Smooth muscle cell (in vitro differentiated cells): ENCODE data around the gene VKORC1. TPM values are rescaled to one million over a fixed set of nuclear protein-coding genes. Genes with fewer than 3 reads are reported as not detected.

Experiments used
- DNase-seq: peaks from one replicate; lab custom pipeline; 2025; ENCODE audit not compliant: unreplicated experiment; lab: John Stamatoyannopoulos, UW
- H2AFZ ChIP-seq: fragments of 200-600 bp; sonication (generic); 2 replicates; pipeline ENCODE4 v1.6.0; 2016; ENCODE audit warnings: antibody characterized with exemption, low read depth, mild to moderate bottlenecking
- H3F3A ChIP-seq: fragments of 200-600 bp; sonication (generic); 2 replicates; pipeline ENCODE4 v1.6.0; 2017; ENCODE audit warnings: antibody characterized with exemption, low read depth
- H3K27ac ChIP-seq: fragments of 200-600 bp; sonication (generic); 2 replicates; pipeline ENCODE4 v1.5.1; 2016; ENCODE audit warnings: low read depth, mild to moderate bottlenecking
- H3K27me3 ChIP-seq: fragments of 200-600 bp; sonication (generic); 2 replicates; pipeline ENCODE4 v1.6.1; 2016; ENCODE audit warnings: low read depth, mild to moderate bottlenecking
- H3K36me3 ChIP-seq: fragments of 200-600 bp; sonication (generic); 2 replicates; pipeline ENCODE4 v1.5.1; 2016; ENCODE audit warnings: low read depth
- H3K4me1 ChIP-seq: fragments of 200-600 bp; sonication (generic); 2 replicates; pipeline ENCODE4 v1.5.1; 2016; ENCODE audit warnings: low read depth
- H3K4me2 ChIP-seq: fragments of 200-600 bp; sonication (generic); 2 replicates; pipeline ENCODE4 v1.6.0; 2016; ENCODE audit warnings: mild to moderate bottlenecking
- H3K4me3 ChIP-seq: fragments of 200-600 bp; sonication (generic); 2 replicates; pipeline ENCODE4 v1.5.1; 2016; ENCODE audit warnings: mild to moderate bottlenecking
- H3K79me2 ChIP-seq: fragments of 200-600 bp; sonication (generic); 2 replicates; pipeline ENCODE4 v1.6.0; 2016; ENCODE audit warnings: low read depth, mild to moderate bottlenecking
- H3K9ac ChIP-seq: fragments of 200-600 bp; sonication (generic); 2 replicates; pipeline ENCODE4 v1.6.0; 2016; ENCODE audit warnings: low read depth
- H3K9me3 ChIP-seq: fragments of 200-600 bp; sonication (generic); replicated peaks from 2 replicates; pipeline ENCODE4 v1.5.1; 2016; ENCODE audit warnings: low read depth
- H4K20me1 ChIP-seq: fragments of 200-600 bp; sonication (generic); 2 replicates; pipeline ENCODE4 v1.6.0; 2016; ENCODE audit warnings: low read depth
- CTCF ChIP-seq: fragments of 200-600 bp; sonication (generic); IDR thresholded peaks from 2 replicates; pipeline ENCODE4 v1.5.1; 2017; ENCODE audit warnings: borderline replicate concordance, mild to moderate bottlenecking, antibody characterized with exemption; ENCODE audit not compliant: insufficient read depth, poor library complexity, severe bottlenecking
- WGBS: methylation state at CpG from one replicate; pipeline ENCODE4 v1.1.7; 2016; ENCODE audit warnings: low lambda C conversion rate; 5-methylcytosine and 5-hydroxymethylcytosine counted together
- polyA plus RNA-seq: library from polyadenylated mRNA; unstranded; fragments of >200 nt; fragmentation: Nextera tagmentation; extraction: Ambion mirVana; gene quantifications from 2 replicates; pipeline ENCODE4 v1.2.1, GENCODE V29; 2016
- total RNA-seq: library from RNA; depleted of rRNA; stranded (reverse); fragments of >200 nt; gene quantifications from 2 replicates; pipeline ENCODE4 v1.2.3, GENCODE V29; 2014

Gene VKORC1
- total and polyA plus RNA-seq, 2 experiments from 2014 or later = 253 to 394 TPM

GRCh38 chr16:31043898-31044481 lies 50.6 kb downstream of the VKORC1 start:
- H3K9ac ChIP-seq = no peak overlapping the region
- no peak for TF ChIP-seq CTCF
- WGBS = 93% methylated on average over 4 of the region's 4 CpGs
- H3K9me3 ChIP-seq = no peaks in the 10 kb centered on the region
- no peaks in the 10 kb centered on the region for H3K27me3 ChIP-seq
- no peak overlapping the region for H3K27ac ChIP-seq
- no peaks in the 10 kb centered on the region for H3F3A ChIP-seq
- no peaks in the 10 kb centered on the region for H3K36me3 ChIP-seq
- no peak overlapping the region for H2AFZ ChIP-seq
- H4K20me1 ChIP-seq = no peaks in the 10 kb centered on the region
- H3K4me1 ChIP-seq = no peaks in the 10 kb centered on the region
- no peak overlapping the region for H3K4me2 ChIP-seq
- H3K79me2 ChIP-seq = no peaks in the 10 kb centered on the region
- DNase-seq = no peak
- H3K4me3 ChIP-seq = no peak overlapping the region

GRCh38 chr16:31043352-31043751 lies 51.2 kb downstream of the VKORC1 start:
- TF ChIP-seq CTCF = no peak
- no peak for DNase-seq
- WGBS = 89% methylated on average over 1 of the region's 1 CpG
- no peak overlapping the region for H2AFZ ChIP-seq
- no peak overlapping the region for H3K9ac ChIP-seq
- H3K79me2 ChIP-seq = no peaks in the 10 kb centered on the region
- no peak overlapping the region for H3K4me2 ChIP-seq
- H3K27ac ChIP-seq = no peak overlapping the region
- no peaks in the 10 kb centered on the region for H3K36me3 ChIP-seq
- no peaks in the 10 kb centered on the region for H3K27me3 ChIP-seq
- no peak overlapping the region for H3K4me3 ChIP-seq
- no peaks in the 10 kb centered on the region for H3K9me3 ChIP-seq
- H3F3A ChIP-seq = no peaks in the 10 kb centered on the region
- H4K20me1 ChIP-seq = no peaks in the 10 kb centered on the region
- H3K4me1 ChIP-seq = no peaks in the 10 kb centered on the region

- no peaks in the 10 kb centered on the region for H3K9me3 ChIP-seq
- no peaks in the 10 kb centered on the region for H3F3A ChIP-seq
- H3K4me2 ChIP-seq = no peak overlapping the region
- no peak overlapping the region for H2AFZ ChIP-seq
- no peaks in the 10 kb centered on the region for H3K27me3 ChIP-seq
- 94% methylated on average over 10 of the region's 10 CpGs for WGBS
- H3K9ac ChIP-seq = no peak overlapping the region
- no peaks in the 10 kb centered on the region for H3K79me2 ChIP-seq
- DNase-seq = no peak
- H4K20me1 ChIP-seq = no peaks in the 10 kb centered on the region
- TF ChIP-seq CTCF = no peak
- no peak overlapping the region for H3K4me3 ChIP-seq
- no peak overlapping the region for H3K27ac ChIP-seq
- no peaks in the 10 kb centered on the region for H3K36me3 ChIP-seq
- no peaks in the 10 kb centered on the region for H3K4me1 ChIP-seq
Measured at GRCh38 chr16:31042866-31043265, 51.7 kb downstream of the VKORC1 start.

Other genes starting within 250 kb of the VKORC1 start
- 27.8 and 34.2 TPM in 2 replicates for gene BCL7C, start 200.7 kb downstream of the VKORC1 start, total RNA-seq
- gene BCL7C, start 200.7 kb downstream of the VKORC1 start, polyA plus RNA-seq = 68.1 and 76.1 TPM in 2 replicates
- 0.76 and 1.7 TPM in 2 replicates for gene CTF1, start 198.2 kb downstream of the VKORC1 start, total RNA-seq
- gene CTF1, start 198.2 kb downstream of the VKORC1 start, polyA plus RNA-seq = 8.1 and 8.2 TPM in 2 replicates
- 4.5 and 8.5 TPM in 2 replicates for gene FBXL19, start 171.2 kb downstream of the VKORC1 start, total RNA-seq
- gene FBXL19, start 171.2 kb downstream of the VKORC1 start, polyA plus RNA-seq = 1.3 and 1.6 TPM in 2 replicates
- gene ORAI3, start 145.7 kb downstream of the VKORC1 start, total RNA-seq = 33.7 and 34.9 TPM in 2 replicates
- 39.4 and 44.0 TPM in 2 replicates for gene ORAI3, start 145.7 kb downstream of the VKORC1 start, polyA plus RNA-seq
- gene SETD1A, start 137.0 kb downstream of the VKORC1 start, total RNA-seq = 1.9 and 2.9 TPM in 2 replicates
- gene SETD1A, start 137.0 kb downstream of the VKORC1 start, polyA plus RNA-seq = 1.2 and 3.3 TPM in 2 replicates
- gene HSD3B7, start 109.6 kb downstream of the VKORC1 start, total RNA-seq = 5.5 and 10.8 TPM in 2 replicates
- gene HSD3B7, start 109.6 kb downstream of the VKORC1 start, polyA plus RNA-seq = 15.1 and 15.5 TPM in 2 replicates
- gene STX1B, start 84.2 kb downstream of the VKORC1 start, total RNA-seq = 0.72 and 1.4 TPM in 2 replicates
- 1.0 and 2.1 TPM in 2 replicates for gene STX1B, start 84.2 kb downstream of the VKORC1 start, polyA plus RNA-seq
- gene STX4, start 61.2 kb downstream of the VKORC1 start, total RNA-seq = 14.4 and 23.1 TPM in 2 replicates
- gene STX4, start 61.2 kb downstream of the VKORC1 start, polyA plus RNA-seq = 50.6 and 60.2 TPM in 2 replicates
- 7.3 and 9.0 TPM in 2 replicates for gene ZNF668, start 20.6 kb downstream of the VKORC1 start, total RNA-seq
- 20.1 and 21.0 TPM in 2 replicates for gene ZNF668, start 20.6 kb downstream of the VKORC1 start, polyA plus RNA-seq
- 5.7 and 8.1 TPM in 2 replicates for gene ZNF646, start 20.4 kb downstream of the VKORC1 start, total RNA-seq
- gene ZNF646, start 20.4 kb downstream of the VKORC1 start, polyA plus RNA-seq = 5.4 and 7.3 TPM in 2 replicates
- 5.1 and 6.3 TPM in 2 replicates for gene PRSS53, start 5.9 kb downstream of the VKORC1 start, total RNA-seq
- 0.66 and 1.1 TPM in 2 replicates for gene PRSS53, start 5.9 kb downstream of the VKORC1 start, polyA plus RNA-seq
- 32.1 and 40.5 TPM in 2 replicates for gene BCKDK, start 13.6 kb upstream of the VKORC1 start, total RNA-seq
- 82.6 and 87.9 TPM in 2 replicates for gene BCKDK, start 13.6 kb upstream of the VKORC1 start, polyA plus RNA-seq
- 26.3 and 32.9 TPM in 2 replicates for gene KAT8, start 22.9 kb upstream of the VKORC1 start, total RNA-seq
- gene KAT8, start 22.9 kb upstream of the VKORC1 start, polyA plus RNA-seq = 27.4 and 29.1 TPM in 2 replicates
- 15.1 and 17.3 TPM in 2 replicates for gene PRSS8, start 40.9 kb upstream of the VKORC1 start, total RNA-seq
- gene PRSS8, start 40.9 kb upstream of the VKORC1 start, polyA plus RNA-seq = 13.9 and 68.0 TPM in 2 replicates
- 1.6 TPM in 1 of 2 replicates, not detected in the other for gene PRSS36, start 55.3 kb upstream of the VKORC1 start, total RNA-seq
- gene PRSS36, start 55.3 kb upstream of the VKORC1 start, polyA plus RNA-seq = 0.31 and 0.66 TPM in 2 replicates
- gene FUS, start 85.3 kb upstream of the VKORC1 start, total RNA-seq = 56.2 and 58.6 TPM in 2 replicates
- gene FUS, start 85.3 kb upstream of the VKORC1 start, polyA plus RNA-seq = 225 and 316 TPM in 2 replicates
- gene PYCARD, start 108.0 kb upstream of the VKORC1 start, total RNA-seq = 15.6 and 30.8 TPM in 2 replicates
- 10.1 and 30.2 TPM in 2 replicates for gene PYCARD, start 108.0 kb upstream of the VKORC1 start, polyA plus RNA-seq
- 0.04 TPM in 2 replicates for gene TRIM72, start 119.3 kb upstream of the VKORC1 start, total RNA-seq
- 0.07 TPM in 2 replicates for gene TRIM72, start 119.3 kb upstream of the VKORC1 start, polyA plus RNA-seq
- gene PYDC1, start 122.3 kb upstream of the VKORC1 start, total RNA-seq = not detected in 2 replicates
- 1.1 and 1.7 TPM in 2 replicates for gene PYDC1, start 122.3 kb upstream of the VKORC1 start, polyA plus RNA-seq
- 0.40 TPM in 1 of 2 replicates, not detected in the other for gene ITGAM, start 165.2 kb upstream of the VKORC1 start, total RNA-seq
- gene ITGAM, start 165.2 kb upstream of the VKORC1 start, polyA plus RNA-seq = not detected in 2 replicates